ENCODE measurements around the gene MICAL2. TPM values are rescaled to one million over a fixed set of nuclear protein-coding genes. Genes with fewer than 3 reads are reported as not detected.
A peak's percentile ranks its signal among the peaks of the same experiment; 100 is the strongest.

MICAL2 gene
- total and polyA plus RNA-seq, 3 donors from 2014 or later, result 224 to 461 (median 401) TPM

DNA sequence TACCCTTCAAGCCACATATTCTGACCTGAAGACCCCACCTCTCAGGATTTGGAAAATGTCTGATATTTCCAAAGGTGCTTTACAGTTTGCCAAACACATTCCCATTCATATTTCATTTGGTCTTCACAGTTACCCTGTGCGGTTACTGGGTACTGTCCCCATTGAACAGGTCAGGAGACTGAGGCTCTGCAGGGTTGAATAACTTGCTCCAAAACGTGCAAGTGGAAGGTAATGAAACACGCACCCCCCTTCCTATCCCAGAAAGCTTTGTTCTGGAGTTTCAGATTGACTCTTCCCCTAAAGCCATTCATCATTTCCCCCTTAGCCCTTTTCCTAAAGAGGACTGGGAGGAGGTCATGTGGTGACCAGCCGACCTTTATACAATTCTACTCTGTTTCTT, 18.8 kb downstream of the MICAL2 start:
- 79 to 88% methylated on average over 4 of the region's 4 CpGs for WGBS, 2 donors
- H3K4me1 ChIP-seq, result peaks cover 27% of the 10 kb centered on the region
- intact Hi-C loops (cut with DNase I; ENCODE audit: low total_unique reads), result no loop called here

DNA sequence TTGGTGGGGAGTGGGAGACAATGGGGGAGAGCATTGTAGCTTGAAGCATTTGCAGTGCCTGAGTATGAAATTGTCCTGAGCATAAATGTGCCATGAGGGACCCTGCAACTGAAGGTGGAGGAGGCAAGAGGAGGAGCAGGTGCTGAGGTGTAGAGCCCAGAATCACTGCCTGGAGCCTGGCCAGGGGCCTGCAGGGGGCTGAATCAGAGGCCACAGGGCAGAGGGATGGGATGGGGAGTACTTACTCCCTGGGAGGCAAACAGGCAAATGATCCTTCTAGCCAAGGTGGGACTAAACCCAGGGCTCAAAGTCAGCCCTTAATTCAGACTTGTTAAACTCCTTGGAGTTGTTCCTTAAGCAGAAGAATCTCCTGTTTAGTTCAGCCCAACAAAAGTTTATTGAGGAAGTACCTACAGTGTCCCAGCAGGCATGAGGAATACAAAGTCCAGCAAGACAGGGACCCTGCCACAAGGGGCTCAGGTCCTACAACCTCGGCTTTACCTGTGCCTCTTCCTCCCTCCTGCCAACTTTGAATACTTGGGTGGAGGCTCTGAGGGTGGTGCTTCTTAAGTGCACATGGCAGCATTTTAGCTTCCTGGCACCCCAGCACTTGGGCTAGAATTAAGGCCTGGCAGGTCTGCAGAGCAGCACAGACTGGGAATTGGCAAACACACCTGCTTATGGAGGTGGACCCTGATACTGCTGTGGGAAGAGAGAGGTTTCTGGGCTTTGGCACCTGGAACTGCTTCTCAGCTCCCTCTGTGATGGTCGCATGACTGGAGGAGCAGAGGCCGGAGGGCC, 20.0 kb downstream of the MICAL2 start:
- H3K4me1 ChIP-seq, result peaks cover 18% of the 10 kb centered on the region
- H3K27ac ChIP-seq, result no peak overlapping the region
- intact Hi-C loops (cut with DNase I; ENCODE audit: low total_unique reads), result no loop called here

More for the DNA sequence above, 18.8 kb downstream of the MICAL2 start:
- H3K9me3 ChIP-seq, result no peaks in the 10 kb centered on the region
- H3K36me3 ChIP-seq (ENCODE audit: low read depth, missing control alignments), result no peaks in the 10 kb centered on the region
- no peak overlapping the region for H3K27ac ChIP-seq
- DNase-seq, result no peak
- H3K4me3 ChIP-seq, result no peak overlapping the region
- no peaks in the 10 kb centered on the region for H3K27me3 ChIP-seq
- no peak for TF ChIP-seq POLR2A (IDR thresholded peaks at IDR 0.05)
- TF ChIP-seq, protein P1, sequence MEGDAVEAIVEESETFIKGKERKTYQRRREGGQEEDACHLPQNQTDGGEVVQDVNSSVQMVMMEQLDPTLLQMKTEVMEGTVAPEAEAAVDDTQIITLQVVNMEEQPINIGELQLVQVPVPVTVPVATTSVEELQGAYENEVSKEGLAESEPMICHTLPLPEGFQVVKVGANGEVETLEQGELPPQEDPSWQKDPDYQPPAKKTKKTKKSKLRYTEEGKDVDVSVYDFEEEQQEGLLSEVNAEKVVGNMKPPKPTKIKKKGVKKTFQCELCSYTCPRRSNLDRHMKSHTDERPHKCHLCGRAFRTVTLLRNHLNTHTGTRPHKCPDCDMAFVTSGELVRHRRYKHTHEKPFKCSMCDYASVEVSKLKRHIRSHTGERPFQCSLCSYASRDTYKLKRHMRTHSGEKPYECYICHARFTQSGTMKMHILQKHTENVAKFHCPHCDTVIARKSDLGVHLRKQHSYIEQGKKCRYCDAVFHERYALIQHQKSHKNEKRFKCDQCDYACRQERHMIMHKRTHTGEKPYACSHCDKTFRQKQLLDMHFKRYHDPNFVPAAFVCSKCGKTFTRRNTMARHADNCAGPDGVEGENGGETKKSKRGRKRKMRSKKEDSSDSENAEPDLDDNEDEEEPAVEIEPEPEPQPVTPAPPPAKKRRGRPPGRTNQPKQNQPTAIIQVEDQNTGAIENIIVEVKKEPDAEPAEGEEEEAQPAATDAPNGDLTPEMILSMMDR (IDR thresholded peaks at IDR 0.05), result no peak

DNA sequence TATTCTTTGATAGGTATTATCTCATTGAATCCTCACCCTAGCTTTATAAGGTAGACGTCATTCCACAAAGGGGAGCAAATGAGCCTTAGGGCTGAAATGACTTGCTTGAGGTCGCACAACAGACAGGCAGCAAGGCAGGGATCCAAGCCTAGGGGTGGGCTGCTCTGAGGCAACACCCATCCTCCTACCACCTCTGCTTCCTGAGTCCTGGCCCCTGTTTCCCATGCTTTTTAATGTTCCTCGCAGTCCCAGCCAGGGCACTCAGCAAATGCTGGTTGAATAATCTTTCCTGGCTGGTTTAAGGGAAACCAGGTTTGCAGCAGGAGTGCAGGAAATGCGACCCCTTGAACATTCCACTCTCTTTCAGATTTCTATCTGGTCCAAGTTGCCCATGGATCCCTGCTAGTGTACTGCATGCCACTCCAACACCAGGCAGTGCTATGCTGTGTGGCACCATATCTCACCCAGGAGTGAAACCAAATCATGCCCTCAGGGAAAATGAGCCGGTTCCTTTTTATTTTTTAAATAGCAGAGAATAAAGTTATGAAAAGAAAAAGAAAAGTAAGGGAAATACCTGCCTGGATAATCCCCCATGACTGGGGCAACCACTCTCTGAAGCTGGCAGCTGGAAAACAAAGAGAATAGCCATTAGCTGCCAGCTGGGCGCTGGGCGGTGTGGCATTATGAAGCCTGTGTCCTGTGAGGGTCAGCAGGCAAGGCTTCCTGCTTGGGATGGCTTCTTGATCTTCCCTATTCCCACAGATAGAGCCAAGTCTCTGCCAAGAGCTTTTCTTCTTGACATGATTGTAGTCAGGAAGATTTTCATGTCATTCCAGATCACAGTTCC, 21.8 kb downstream of the MICAL2 start:
- intact Hi-C loops (cut with DNase I; ENCODE audit: low total_unique reads), result no loop called here
- Histone ChIP-seq H3K4me1 (peaks cover 32% of the 10 kb centered on the region), H3K9me3 (no peaks in the 10 kb centered on the region), H3K4me3 (no peak overlapping the region), H3K36me3 (ENCODE audit: low read depth, missing control alignments) (no peaks in the 10 kb centered on the region), H3K27me3 (no peaks in the 10 kb centered on the region), H3K27ac (peak overlapping the region in 1 of 2 donors; percentile 30)
- DNase-seq, result no peak
- no peak for TF ChIP-seq POLR2A (IDR thresholded peaks at IDR 0.05)
- TF ChIP-seq, protein P1 (IDR thresholded peaks at IDR 0.05), result no peak
- WGBS, 2 donors, result 65 to 73% methylated on average over 7 of the region's 7 CpGs

More for the DNA sequence above, 20.0 kb downstream of the MICAL2 start:
- no peak overlapping the region for H3K4me3 ChIP-seq
- TF ChIP-seq, protein P1 (IDR thresholded peaks at IDR 0.05), result no peak
- TF ChIP-seq POLR2A (IDR thresholded peaks at IDR 0.05), result no peak
- no peaks in the 10 kb centered on the region for H3K27me3 ChIP-seq
- H3K9me3 ChIP-seq, result no peaks in the 10 kb centered on the region
- WGBS, 2 donors, result 38 to 94% methylated on average over 2 to 3 of the region's 3 CpGs
- no peaks in the 10 kb centered on the region for H3K36me3 ChIP-seq (ENCODE audit: low read depth, missing control alignments)
- no peak for DNase-seq

DNA sequence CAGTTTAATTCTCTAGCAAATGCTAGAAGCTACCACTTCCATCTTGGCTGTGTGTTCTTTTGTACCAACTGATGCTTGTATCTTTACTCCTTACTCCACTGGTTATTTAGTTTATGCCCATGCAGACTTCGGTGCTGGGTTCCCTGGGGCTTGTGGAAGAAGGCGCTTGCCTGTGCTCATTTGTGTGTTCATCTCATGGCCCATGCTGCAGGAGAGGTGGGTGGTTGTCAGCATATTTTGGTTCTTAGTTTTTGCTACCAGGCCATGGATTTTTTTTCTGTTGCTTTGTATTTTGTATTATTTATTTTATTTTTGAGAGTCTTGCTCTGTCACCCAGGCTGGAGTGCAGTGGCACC, 22.4 kb downstream of the MICAL2 start:
- H3K4me3 ChIP-seq, result no peak overlapping the region
- no peaks in the 10 kb centered on the region for H3K27me3 ChIP-seq
- DNase-seq, result no peak
- no peaks in the 10 kb centered on the region for H3K36me3 ChIP-seq (ENCODE audit: low read depth, missing control alignments)
- no peaks in the 10 kb centered on the region for H3K9me3 ChIP-seq
- H3K27ac ChIP-seq, result peak overlapping the region in 1 of 2 donors; percentile 30
- intact Hi-C loops (cut with DNase I; ENCODE audit: low total_unique reads), result no loop called here
- peaks cover 34% of the 10 kb centered on the region for H3K4me1 ChIP-seq
- 85 to 95% methylated on average over 2 of the region's 2 CpGs for WGBS, 2 donors
- TF ChIP-seq POLR2A (IDR thresholded peaks at IDR 0.05), result no peak
- TF ChIP-seq, protein P1 (IDR thresholded peaks at IDR 0.05), result no peak
